ENCODE results near the gene COMMD1.
A peak's percentile ranks its signal among the peaks of the same experiment; 100 is the strongest.

GRCh38 chr2:61888267-61889055 lies 17.0 kb upstream of the COMMD1 start, which contains the start of gene CCT4:
- TF ChIP-seq REST (IDR thresholded peaks at IDR 0.05; ENCODE audit: insufficient read depth in 1 of 2, low read depth in 2 of 2, low read length in 2 of 2) = peak; percentile 33 to 69; a peak in 2 of 4 replicates
- TF ChIP-seq FOXP2 (optimal IDR thresholded peaks at IDR 0.05; ENCODE audit: borderline replicate concordance, extremely low read depth, extremely low read length, insufficient read depth) = peak; percentile 58
